ENCODE data around the gene LRRC45.
"Not testable (repeated sequence)": the region's sequence is repeated elsewhere in the genome, so short reads cannot be mapped to it uniquely, and the experiment has no call there.

Gene LRRC45

GRCh38 chr17:82035488-82035887 is 12.4 kb downstream of the LRRC45 start:
- no peak for DNase-seq (ENCODE audit: low spot score)

- DNase-seq (ENCODE audit: low spot score), result no peak
These were observed 13.0 kb downstream of the LRRC45 start for GRCh38 chr17:82035956-82036633.

DNA sequence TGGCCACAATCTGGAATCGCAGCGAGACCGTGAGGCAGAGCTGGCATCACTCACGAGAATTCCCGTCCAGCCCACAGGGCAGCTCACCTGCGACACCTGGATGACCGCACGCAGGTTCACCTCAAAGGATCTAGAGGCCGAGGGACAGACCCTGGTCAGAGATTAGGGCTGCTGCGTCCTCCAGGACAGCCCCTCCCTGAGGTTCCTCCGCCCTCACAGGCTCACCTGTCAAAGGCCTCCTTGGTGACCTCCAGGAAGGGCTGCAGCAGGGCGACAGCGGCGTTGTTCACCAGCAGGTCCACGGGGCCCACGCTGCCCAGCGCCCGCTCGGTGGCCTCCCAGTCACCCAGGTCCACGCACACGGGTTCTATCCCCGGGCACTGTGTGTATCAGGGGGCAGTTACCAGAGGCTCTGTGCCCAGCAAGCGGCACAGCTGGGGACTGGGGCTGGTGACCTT is 13.6 kb downstream of the LRRC45 start:
- DNase-seq (ENCODE audit: low spot score), result no peak

- DNase-seq (ENCODE audit: low spot score), result peak; percentile 97
These were observed 14.2 kb downstream of the LRRC45 start, which contains the start of gene DCXR for GRCh38 chr17:82037092-82037888. Gene DCXR, minus strand, starts transcription at chr17:82037697. Its CDS starts 15 bp downstream, at chr17:82037682.

DNA sequence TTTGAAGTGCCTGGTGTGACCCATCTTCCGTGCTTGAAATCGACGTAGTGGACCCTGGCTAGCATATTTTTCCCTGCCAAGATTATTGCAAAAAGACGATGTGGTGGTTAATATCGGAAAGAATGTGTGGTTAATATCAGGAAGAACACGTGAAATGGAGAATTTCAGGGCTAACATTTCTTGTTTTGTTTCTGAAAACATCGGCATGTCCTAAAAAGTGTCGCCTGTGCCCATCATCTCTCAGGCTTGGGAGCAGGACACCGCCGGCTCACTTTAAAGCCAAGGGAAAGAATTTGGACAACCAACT is 14.7 kb downstream of the LRRC45 start:
- DNase-seq (ENCODE audit: low spot score), result no peak

DNA sequence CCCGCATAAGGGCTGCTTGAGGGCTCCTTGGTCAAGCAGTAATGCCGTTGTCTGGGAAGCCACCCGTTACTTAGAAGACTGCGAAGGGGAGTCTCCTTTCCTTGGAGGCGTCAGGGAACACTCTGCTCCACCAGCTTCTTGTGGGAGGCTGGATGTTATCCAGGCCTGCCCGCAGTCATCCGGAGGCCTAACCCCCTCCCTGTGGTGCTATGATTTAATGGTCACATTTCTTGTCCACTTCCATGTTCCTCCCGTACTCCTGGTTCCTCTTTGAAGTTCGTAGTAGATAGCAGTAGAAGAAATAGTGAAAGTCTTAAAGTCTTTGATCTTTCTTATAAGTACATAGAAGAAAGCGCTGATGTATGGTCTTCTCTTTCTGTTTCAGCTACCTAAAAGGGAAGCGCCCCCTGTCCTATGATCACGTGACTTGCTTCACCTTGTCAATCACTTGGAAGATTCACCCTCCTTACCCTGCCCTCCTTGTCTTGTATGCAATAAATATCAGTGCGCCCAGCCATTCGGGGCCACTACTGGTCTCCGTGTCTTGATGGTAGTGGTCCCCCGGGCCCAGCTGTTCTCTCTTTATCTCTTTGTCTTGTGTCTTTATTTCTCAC is 15.8 kb downstream of the LRRC45 start:
- DNase-seq (ENCODE audit: low spot score), result not testable (repeated sequence)

DNA sequence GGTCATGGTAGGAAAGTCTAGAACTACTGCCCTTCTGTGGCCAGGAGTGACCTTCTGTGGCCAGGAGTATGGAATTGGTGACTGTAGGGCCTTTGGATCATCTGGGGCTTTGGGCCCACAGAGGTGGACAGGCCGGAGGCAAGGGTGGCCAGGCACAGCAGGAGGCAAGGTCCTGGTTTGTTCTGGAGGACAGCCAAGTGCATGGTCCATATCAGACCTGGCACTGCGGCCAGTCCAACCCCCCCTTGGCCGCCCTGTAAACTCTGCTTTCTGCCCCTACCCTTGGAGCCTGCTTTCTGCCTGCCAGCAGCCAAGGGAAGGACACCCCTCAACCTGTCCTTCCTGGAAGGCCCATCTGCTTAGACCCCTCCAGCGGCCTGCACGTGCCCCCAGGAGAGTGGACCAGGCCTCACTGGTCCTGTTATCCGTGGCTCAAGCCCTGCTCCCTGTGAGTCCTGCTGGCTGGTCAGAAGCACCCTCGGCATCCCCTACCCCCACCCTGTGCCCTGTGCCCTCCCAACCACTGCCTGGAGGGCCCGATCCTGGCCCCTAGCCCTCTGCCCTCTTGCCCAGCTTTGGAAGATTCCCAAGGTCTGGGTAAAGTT is 16.7 kb downstream of the LRRC45 start:
- no peak for DNase-seq (ENCODE audit: low spot score)

- no peak for DNase-seq (ENCODE audit: low spot score)
These were observed 18.2 kb downstream of the LRRC45 start for GRCh38 chr17:82041144-82041814.

DNA sequence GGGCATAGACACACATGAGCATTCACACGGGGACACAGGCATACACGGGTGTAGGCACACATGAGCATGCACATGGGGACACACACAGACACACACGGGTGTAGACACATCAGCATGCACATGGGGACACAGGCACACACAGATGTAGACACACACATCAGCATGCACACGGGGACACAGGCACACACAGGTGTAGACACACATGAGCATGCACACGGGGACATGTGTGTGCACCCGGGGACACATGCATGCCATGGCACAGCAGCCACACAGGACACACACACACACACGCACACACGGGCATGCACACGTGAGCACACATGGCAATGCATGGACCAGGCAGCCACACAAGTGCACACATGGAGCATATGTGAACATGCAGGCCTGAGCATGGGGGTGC is 19.5 kb downstream of the LRRC45 start:
- no peak for DNase-seq (ENCODE audit: low spot score)

GRCh38 chr17:82043507-82043906 is 20.4 kb downstream of the LRRC45 start:
- no peak for DNase-seq (ENCODE audit: low spot score)

- no peak for DNase-seq (ENCODE audit: low spot score)
These were observed 22.9 kb downstream of the LRRC45 start for GRCh38 chr17:82045936-82046484.

DNA sequence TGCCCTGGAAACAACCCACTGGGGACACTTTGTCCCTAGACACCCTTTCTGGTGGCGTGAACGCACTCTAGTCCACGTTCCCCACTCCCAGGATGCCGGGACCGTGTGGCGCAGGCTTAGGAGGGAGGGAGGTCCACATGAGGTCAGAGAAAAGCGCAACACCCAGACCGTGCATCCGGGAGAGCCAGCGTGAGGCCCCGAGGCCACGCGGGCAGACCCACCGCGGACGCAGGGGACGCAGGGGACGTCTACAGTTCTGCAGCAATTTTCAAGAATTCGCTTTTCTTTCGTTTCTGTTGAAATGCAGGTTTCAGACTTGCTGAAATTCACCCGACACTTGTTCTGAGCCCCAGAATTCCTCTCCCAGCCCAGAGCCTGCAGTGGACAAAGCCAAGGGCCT is 23.8 kb downstream of the LRRC45 start:
- no peak for DNase-seq (ENCODE audit: low spot score)

- DNase-seq (ENCODE audit: low spot score), result no peak
These were observed 24.3 kb downstream of the LRRC45 start for GRCh38 chr17:82047379-82047778.

DNA sequence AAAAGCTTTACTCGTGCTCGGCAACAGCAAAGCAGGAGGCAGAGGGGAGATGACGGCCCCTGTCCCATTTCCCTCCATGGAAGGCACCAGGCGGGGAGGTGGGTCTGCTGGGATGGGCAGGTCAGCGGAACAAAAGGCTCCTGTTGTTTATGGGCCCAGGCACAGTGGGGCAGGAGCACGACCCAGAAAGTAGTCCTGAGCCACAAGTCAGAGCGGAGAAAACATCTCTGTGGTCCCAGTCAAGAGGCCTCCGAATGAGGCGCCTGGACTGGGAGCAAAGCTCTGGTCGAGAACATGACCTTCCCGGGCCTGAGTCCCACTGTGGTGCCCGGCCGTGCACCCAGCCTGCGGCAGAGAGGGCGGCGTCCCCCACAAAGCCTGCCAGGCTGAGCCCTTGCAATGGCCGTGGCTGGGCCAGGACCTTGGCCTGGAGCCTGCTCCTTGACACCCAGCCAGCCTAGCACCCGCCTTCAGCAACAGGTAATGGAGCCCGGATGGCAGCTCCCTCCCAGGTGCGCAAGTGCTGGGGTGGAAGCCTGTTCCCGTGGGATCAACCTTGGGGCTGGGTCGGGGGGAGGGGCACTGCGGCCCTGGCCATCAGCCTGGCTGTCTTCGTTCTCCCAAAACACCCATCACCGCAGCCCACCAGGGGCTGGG is 24.9 kb downstream of the LRRC45 start:
- DNase-seq (ENCODE audit: low spot score), result no peak

DNA sequence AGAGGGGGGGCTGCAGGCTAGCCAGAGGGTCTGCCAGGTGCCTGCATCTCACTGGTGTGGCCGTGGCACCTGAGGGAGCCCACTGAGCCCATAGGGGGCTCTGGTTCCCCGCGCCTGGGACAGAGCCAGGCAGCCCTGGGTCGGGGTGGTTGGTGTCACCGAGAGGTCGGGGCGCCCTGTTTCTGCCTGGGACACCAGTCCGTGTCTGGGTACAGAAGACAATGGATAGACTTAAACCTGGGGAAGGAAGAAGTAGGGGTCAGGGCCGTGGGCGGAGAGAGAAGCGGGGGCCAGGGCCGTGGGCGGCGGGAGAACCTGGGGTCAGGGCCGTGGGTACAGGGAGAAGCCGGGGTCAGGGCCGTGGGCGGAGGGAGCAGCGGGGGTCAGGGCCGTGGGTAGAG is 25.5 kb downstream of the LRRC45 start:
- no peak for DNase-seq (ENCODE audit: low spot score)

- DNase-seq (ENCODE audit: low spot score), result no peak
These were observed 26.0 kb downstream of the LRRC45 start for GRCh38 chr17:82049106-82049505.

DNA sequence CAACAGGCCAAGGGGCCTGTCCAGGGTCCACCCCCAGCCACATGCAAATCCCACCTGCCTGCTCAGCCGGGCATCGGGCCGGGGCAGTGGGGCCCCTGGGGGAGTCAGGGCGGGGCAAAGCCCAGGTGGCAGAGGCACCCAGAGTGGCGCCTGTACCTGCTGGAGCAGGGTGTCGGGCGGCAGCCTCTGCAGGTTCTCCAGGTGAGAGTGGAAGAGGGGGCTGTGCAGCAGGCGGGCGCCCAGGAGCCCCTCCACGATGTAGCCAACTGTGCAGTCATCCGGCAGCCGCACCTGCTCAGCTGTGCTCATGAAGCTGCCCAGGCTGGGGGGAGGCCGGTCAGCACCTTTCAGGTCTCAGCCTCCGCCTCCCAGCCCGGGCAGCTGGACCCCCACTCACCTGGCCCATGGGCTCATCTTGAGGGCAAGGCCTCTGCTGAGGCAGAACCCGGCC is 26.4 kb downstream of the LRRC45 start:
- DNase-seq (ENCODE audit: low spot score), result no peak

GRCh38 chr17:82050152-82050760 is 27.2 kb downstream of the LRRC45 start:
- DNase-seq (ENCODE audit: low spot score), result no peak

- peak; percentile 41 for DNase-seq (ENCODE audit: low spot score)
These were observed 27.9 kb downstream of the LRRC45 start for GRCh38 chr17:82050761-82051641.
